Kidney (tissue), 14 donors: ENCODE data around the gene AXIN1. TPM values are rescaled to one million over a fixed set of nuclear protein-coding genes. Genes with fewer than 3 reads are reported as not detected.
A peak's percentile ranks its signal among the peaks of the same experiment; 100 is the strongest.

Experiments
- DNase-seq, 5 donors: peaks; one replicate each; pipeline ENCODE4 v3.0.0-alpha.2; 2013 to 2020
- FAIRE-seq: peaks from 2 replicates; lab custom pipeline; 2012; peaks lifted over from hg19 to GRCh38; lab: Jason Lieb, UNC
- H3K27ac ChIP-seq, 2 donors: one replicate each; pipeline ENCODE4 v1.7.0; 2013; ENCODE audit warnings: low read depth in 2 of 2, low read length in 2 of 2, inconsistent platforms in 1 of 2
- H3K27me3 ChIP-seq: one replicate; pipeline ENCODE4 v1.7.1; 2013; ENCODE audit warnings: low read length, inconsistent platforms; ENCODE audit not compliant: control insufficient read depth, insufficient read depth
- H3K36me3 ChIP-seq, 3 donors: one replicate each; pipeline versions ENCODE4 v1.7.0 to v1.7.1; 2013; ENCODE audit warnings: low read length in 3 of 3, control low read depth in 1 of 3, inconsistent platforms in 1 of 3; ENCODE audit not compliant: insufficient read depth in 3 of 3, control insufficient read depth in 2 of 3
- H3K4me1 ChIP-seq, 3 donors: one replicate each; pipeline versions ENCODE4 v1.7.0 to v1.7.1; 2013; ENCODE audit warnings: low read length in 3 of 3, inconsistent platforms in 1 of 3, low read depth in 1 of 3; ENCODE audit not compliant: control insufficient read depth in 2 of 3, insufficient read depth in 2 of 3
- H3K4me3 ChIP-seq, 3 donors: one replicate each; pipeline versions ENCODE4 v1.7.0 to v1.8.1; 2013; ENCODE audit warnings: low read length in 3 of 3, control low read depth in 1 of 3, inconsistent platforms in 1 of 3
- H3K9ac ChIP-seq, 3 donors: one replicate each; pipeline versions ENCODE4 v1.7.0 to v1.7.1; 2013; ENCODE audit warnings: low read length in 3 of 3, control low read depth in 1 of 3, inconsistent platforms in 1 of 3
- H3K9me3 ChIP-seq, 3 donors: one replicate each; pipeline versions ENCODE4 v1.7.0 to v1.7.1; 2013; ENCODE audit warnings: low read length in 3 of 3, control low read depth in 1 of 3, inconsistent platforms in 1 of 3; ENCODE audit not compliant: control insufficient read depth in 2 of 3, insufficient read depth in 1 of 3
- intact Hi-C: fragments of 100-400 bp; cut with DNase I; formaldehyde crosslinking; loops from one replicate; pipeline ENCODE4 v1.11.1; 2022
- polyA plus RNA-seq: library from polyadenylated mRNA; stranded (reverse); fragments of 350-450 nt; fragmentation: Illumina TruSeq; extraction: RNeasy Lipid Tissue Mini Kit (QIAGEN cat#74804); gene quantifications from one replicate; pipeline ENCODE4 v1.2.3, GENCODE V29; 2014; ENCODE audit warnings: low read depth, low replicate concordance; ENCODE audit not compliant: insufficient read depth
- total RNA-seq: library from RNA; stranded (reverse); fragmentation: NEBNext Ultra II Directional; extraction: Animal tissue kit (Norgen Biotek cat#: 25700); gene quantifications from one replicate; pipeline ENCODE4 v1.2.1, GENCODE V29; 2021
- TF ChIP-seq, protein P1 (sequence below): IDR thresholded peaks from 3 replicates; pipeline ENCODE4 v1.5.1; 2012; ENCODE audit warnings: mild to moderate bottlenecking, moderate library complexity, borderline replicate concordance; ENCODE audit not compliant: insufficient read depth; ENCODE audit errors: extremely low read depth
- donor health status: control.
- donor health status: control.
- donor health status: control.
- donor health status: control.
- donor health status: control.
- donor health status: DM: yes; HTN: yes; CAD: no.
- donor health status: Normal renal cell carcinoma (clear cell type).

Gene AXIN1
- total and polyA plus RNA-seq, 2 donors from 2014 or later: 9.7 to 24.6 TPM

DNA sequence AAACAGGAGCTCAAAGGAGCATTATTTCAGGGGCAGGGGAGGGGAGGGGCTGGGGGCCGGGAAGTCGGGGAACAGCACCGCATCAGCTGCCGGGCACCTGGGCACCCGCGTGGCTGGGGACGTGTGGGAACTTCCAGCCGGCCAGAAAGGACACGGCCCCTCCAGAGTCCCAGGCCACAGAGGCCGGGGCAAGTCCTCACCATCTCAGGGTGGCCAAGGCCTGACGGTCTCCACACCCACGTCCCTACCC is 28.2 kb upstream of the AXIN1 start:
- Histone ChIP-seq H3K4me3 (peak overlapping the region; percentile 41 to 72 (median 58)), H3K36me3 (peaks cover 0 to 3% (median 0%) of the 10 kb centered on the region in 3 donors), H3K27me3 (no peaks in the 10 kb centered on the region), H3K27ac (peak overlapping the region; percentile 78 to 80), H3K4me1 (peaks cover 0 to 32% (median 0%) of the 10 kb centered on the region in 3 donors), H3K9me3 (no peaks in the 10 kb centered on the region), H3K9ac (peak overlapping the region in 2 of 3 donors; percentile 65 to 85)
- DNase-seq (peak in 1 of 5 donors; percentile 82), FAIRE-seq (no peak)
- TF ChIP-seq, protein P1, sequence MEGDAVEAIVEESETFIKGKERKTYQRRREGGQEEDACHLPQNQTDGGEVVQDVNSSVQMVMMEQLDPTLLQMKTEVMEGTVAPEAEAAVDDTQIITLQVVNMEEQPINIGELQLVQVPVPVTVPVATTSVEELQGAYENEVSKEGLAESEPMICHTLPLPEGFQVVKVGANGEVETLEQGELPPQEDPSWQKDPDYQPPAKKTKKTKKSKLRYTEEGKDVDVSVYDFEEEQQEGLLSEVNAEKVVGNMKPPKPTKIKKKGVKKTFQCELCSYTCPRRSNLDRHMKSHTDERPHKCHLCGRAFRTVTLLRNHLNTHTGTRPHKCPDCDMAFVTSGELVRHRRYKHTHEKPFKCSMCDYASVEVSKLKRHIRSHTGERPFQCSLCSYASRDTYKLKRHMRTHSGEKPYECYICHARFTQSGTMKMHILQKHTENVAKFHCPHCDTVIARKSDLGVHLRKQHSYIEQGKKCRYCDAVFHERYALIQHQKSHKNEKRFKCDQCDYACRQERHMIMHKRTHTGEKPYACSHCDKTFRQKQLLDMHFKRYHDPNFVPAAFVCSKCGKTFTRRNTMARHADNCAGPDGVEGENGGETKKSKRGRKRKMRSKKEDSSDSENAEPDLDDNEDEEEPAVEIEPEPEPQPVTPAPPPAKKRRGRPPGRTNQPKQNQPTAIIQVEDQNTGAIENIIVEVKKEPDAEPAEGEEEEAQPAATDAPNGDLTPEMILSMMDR: no peak
- intact Hi-C loops: no loop called here

- Histone ChIP-seq H3K9ac (peak overlapping the region in 2 of 3 donors; percentile 12 to 55), H3K4me1 (peaks cover 0 to 32% (median 0%) of the 10 kb centered on the region in 3 donors), H3K36me3 (peaks cover 0 to 3% (median 0%) of the 10 kb centered on the region in 3 donors), H3K4me3 (peak overlapping the region in 1 of 3 donors; percentile 72), H3K27me3 (no peaks in the 10 kb centered on the region), H3K27ac (peak overlapping the region; percentile 78 to 86), H3K9me3 (no peaks in the 10 kb centered on the region)
- TF ChIP-seq, protein P1: no peak
- DNase-seq (peak in 1 of 5 donors; percentile 75), FAIRE-seq (no peak)
- intact Hi-C loops: no loop called here
Measured at GRCh38 chr16:379961-380761, 27.6 kb upstream of the AXIN1 start.

DNA sequence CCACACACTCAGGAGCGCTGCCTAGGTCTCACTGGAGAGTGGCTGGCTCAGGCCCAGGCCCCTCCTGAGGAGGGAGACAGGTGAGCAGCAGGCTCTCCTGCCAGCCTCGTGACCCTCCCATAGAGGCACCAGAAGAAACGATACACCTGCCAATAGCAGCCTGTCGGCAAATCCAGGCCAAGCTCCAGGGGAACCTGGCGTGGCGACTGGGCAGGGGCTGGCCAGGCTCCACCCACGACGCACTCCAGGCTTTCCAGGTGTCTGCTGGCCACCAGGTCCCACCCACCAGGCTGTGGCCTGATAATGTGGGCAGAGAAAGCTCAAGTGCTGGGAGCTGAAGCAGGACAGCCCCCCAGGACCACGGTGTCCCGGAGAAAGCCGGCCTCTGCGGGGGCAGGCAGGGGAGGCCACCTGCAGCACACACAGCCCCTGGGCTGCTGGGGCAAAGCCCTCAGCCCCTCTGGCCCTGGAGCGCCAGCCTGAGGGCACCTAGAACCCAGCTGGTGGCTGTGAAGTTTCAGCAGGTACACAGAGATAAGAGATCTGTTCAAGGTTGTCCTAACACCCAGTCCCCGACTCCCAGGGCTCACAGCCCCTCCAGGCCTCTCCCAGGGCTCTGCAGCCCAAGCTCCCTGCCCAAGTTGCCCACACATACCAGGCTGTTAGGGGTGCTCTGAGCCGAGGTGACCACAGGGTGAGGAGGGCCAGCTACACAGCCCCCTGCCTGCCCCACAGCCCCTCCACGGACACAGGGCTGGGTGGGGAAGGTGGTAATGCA is 26.8 kb upstream of the AXIN1 start:
- TF ChIP-seq, protein P1: no peak
- Histone ChIP-seq H3K36me3 (peaks cover 0 to 6% (median 3%) of the 10 kb centered on the region in 3 donors), H3K4me3 (peak overlapping the region in 1 of 3 donors; percentile 72), H3K4me1 (peaks cover 0 to 32% (median 0%) of the 10 kb centered on the region in 3 donors), H3K27me3 (no peaks in the 10 kb centered on the region), H3K9ac (peak overlapping the region in 2 of 3 donors; percentile 40 to 55), H3K27ac (peak overlapping the region; percentile 60 to 86), H3K9me3 (no peaks in the 10 kb centered on the region)
- DNase-seq: peak in 4 of 5 donors; percentile 59 to 92 (median 70)
- peak; percentile 15 for FAIRE-seq
- intact Hi-C loops: no loop called here
